Measurements from ENCODE around the gene XRCC6. TPM values are rescaled to one million over a fixed set of nuclear protein-coding genes. Genes with fewer than 3 reads are reported as not detected.

The XRCC6 gene
- total RNA-seq, 1 donor from 2014 or later: 297 TPM

DNA sequence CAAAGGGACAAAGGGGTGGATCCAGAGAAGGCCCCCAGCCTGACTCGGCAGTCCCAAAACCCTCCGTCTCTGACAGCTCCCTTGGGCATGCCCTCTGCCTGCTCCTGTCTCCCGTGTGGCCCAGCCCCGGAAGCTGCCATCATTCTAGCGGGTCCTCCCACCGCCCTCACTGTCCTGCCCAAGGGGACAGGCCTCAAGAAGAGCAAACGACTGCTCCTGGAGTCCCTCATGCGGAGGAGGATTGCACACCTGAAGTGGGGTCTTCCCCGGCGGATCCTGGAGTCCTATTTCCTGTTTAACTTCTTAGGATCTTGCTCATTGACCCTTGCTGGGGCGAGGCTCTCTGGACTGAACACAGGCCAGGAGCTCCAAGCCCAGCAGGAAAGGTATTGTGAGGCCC lies 75.6 kb downstream of the XRCC6 start:
- no peaks in the 10 kb centered on the region for H3K9me3 Mint-ChIP-seq
- no peaks in the 10 kb centered on the region for H3K36me3 Mint-ChIP-seq (ENCODE audit: low read depth)
- peak overlapping the region; percentile 72 for H3K27ac Mint-ChIP-seq
- intact Hi-C loops (cut with micrococcal nuclease): loop anchor here (1.0 to 5.0 kb wide), 10 partner anchors 67 to 741 kb away; partner anchors contain the start of genes CCDC134 and SREBF2
- no peak for DNase-seq
- TF ChIP-seq, protein P1, sequence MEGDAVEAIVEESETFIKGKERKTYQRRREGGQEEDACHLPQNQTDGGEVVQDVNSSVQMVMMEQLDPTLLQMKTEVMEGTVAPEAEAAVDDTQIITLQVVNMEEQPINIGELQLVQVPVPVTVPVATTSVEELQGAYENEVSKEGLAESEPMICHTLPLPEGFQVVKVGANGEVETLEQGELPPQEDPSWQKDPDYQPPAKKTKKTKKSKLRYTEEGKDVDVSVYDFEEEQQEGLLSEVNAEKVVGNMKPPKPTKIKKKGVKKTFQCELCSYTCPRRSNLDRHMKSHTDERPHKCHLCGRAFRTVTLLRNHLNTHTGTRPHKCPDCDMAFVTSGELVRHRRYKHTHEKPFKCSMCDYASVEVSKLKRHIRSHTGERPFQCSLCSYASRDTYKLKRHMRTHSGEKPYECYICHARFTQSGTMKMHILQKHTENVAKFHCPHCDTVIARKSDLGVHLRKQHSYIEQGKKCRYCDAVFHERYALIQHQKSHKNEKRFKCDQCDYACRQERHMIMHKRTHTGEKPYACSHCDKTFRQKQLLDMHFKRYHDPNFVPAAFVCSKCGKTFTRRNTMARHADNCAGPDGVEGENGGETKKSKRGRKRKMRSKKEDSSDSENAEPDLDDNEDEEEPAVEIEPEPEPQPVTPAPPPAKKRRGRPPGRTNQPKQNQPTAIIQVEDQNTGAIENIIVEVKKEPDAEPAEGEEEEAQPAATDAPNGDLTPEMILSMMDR (IDR thresholded peaks at IDR 0.05): no peak
- ChIA-PET CTCF (interaction anchor here (0.8 to 4.3 kb wide), 45 partner anchors 8 to 747 kb away, joined by 3 to 81 read pairs (median 5); partner anchors contain the start of genes CCDC134, CENPM, NDUFA6 and SNU13), POLR2A (interaction anchor here (1.0 to 3.7 kb wide), 13 partner anchors 8 to 250 kb away, joined by 4 to 42 read pairs (median 7); partner anchors contain the start of genes CCDC134, CENPM, SNU13 and SREBF2)
- H3K4me3 Mint-ChIP-seq: no peak overlapping the region
- H3K27me3 Mint-ChIP-seq: no peaks in the 10 kb centered on the region
- no peak for ATAC-seq (ENCODE audit: low read depth)
- peaks cover 12% of the 10 kb centered on the region for H3K4me1 Mint-ChIP-seq

DNA sequence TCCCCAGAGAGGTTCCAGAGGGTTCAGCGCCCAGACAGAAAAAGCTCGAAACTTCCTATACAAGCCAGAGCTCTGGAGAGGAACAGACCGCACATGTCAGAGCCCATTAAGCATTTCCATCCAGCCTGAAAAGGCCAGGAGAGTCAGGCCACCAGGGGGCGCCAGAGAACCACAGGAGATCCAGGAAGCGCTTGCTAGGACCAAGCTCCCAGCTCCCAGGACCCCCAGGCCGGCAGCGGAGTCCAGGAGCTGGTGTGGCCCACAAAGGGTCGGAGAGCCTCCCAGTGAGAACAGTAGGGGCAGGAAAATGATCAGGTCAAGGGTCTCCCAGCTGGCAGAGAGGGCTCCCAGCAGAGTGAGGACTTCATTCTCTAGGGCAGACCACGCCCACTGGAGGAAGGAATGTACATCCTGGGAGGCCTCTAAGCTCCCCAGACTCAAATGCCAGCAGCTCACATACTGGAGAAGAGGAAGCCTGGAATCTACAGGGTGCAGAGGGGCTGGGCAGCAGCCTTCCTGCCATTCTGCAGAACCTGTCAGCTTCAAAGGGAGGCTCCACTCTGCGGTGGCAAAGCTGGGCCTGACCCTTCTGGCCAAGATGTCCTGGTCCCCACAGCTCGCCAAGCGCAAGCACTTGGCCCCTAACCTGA lies 76.2 kb downstream of the XRCC6 start:
- no peaks in the 10 kb centered on the region for H3K9me3 Mint-ChIP-seq
- H3K27ac Mint-ChIP-seq: peak overlapping the region; percentile 72
- H3K4me3 Mint-ChIP-seq: peak overlapping the region; percentile 63
- ATAC-seq (ENCODE audit: low read depth): peak; percentile 83
- intact Hi-C loops (cut with micrococcal nuclease): loop anchor here (1.0 to 5.0 kb wide), 10 partner anchors 66 to 740 kb away; partner anchors contain the start of genes CCDC134 and SREBF2
- POLR2A ChIA-PET: interaction anchor here (0.9 to 3.7 kb wide), 18 partner anchors 8 to 261 kb away, joined by 3 to 42 read pairs (median 7); partner anchors contain the start of genes CCDC134, CENPM, SNU13 and SREBF2
- no peaks in the 10 kb centered on the region for H3K27me3 Mint-ChIP-seq
- CTCF ChIA-PET: interaction anchor here (0.6 to 4.3 kb wide), 51 partner anchors 9 to 747 kb away, joined by 3 to 81 read pairs (median 5); partner anchors contain the start of genes CCDC134, CENPM, NDUFA6 and SNU13
- no peaks in the 10 kb centered on the region for H3K36me3 Mint-ChIP-seq (ENCODE audit: low read depth)
- peaks cover 12% of the 10 kb centered on the region for H3K4me1 Mint-ChIP-seq
- TF ChIP-seq, protein P1 (IDR thresholded peaks at IDR 0.05): peak; percentile 51
- peak; percentile 91 for DNase-seq

DNA sequence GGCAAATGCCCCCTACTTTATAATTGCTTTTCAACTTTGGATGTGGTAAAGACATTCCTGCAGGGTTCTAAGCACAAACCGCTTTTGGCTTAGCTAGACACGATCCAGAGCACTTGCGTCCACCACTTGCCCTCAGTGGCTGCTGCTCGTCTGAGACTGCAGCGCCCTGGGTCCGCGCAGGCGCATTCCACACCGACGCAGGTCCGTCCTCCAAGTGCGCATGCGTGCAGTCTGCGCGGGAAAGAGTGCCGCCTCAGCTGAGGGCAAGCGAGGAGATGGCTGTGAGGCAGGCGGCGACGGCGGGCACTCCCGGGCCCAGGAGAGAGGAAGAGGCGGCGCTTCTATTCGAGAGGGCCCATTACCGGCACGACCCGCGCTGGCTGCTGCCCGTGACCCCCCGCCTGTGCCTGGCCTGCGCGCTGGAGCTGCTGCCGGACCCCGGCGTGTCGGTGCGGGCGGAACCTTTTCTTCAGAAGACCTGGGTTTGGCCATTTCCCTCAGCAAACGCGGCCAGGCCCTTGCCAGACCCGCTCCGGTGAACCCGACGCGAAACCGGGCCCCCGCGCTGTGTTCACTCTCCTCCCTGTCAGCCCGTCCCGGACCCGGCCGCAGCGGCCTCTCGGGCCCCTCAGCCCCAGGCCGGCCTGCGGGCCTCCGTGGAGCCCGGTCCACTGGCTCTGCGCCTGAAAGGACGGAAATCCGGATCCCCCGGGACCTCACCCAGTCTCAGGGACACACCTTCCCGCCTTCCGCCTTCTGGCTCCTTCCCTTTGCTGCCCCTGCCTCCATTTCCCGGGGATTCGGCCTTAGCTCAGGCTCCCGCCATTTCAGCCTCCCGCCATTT lies 78.4 kb downstream of the XRCC6 start, which contains the start of gene MEI1:
Gene MEI1, plus strand, starts transcription at position 240 of the 844 bp plus-strand sequence. Its CDS starts 36 bp downstream, at position 276.
- no peaks in the 10 kb centered on the region for H3K27me3 Mint-ChIP-seq
- CTCF ChIA-PET: interaction anchor here (0.6 to 4.3 kb wide), 9 partner anchors 11 to 257 kb away, joined by 4 to 81 read pairs (median 6); partner anchors contain the start of genes CCDC134, SNU13 and TNFRSF13C
- POLR2A ChIA-PET: interaction anchor here (0.6 to 3.7 kb wide), 14 partner anchors 11 to 257 kb away, joined by 3 to 42 read pairs (median 6); partner anchors contain the start of genes CCDC134, CENPM, DESI1 and SNU13
- TF ChIP-seq, protein P1 (IDR thresholded peaks at IDR 0.05): no peak
- intact Hi-C loops (cut with micrococcal nuclease): loop anchor here (5.0 kb wide), 2 partner anchors 83 to 738 kb away; no protein-coding TSS in a partner anchor
- no peaks in the 10 kb centered on the region for H3K36me3 Mint-ChIP-seq (ENCODE audit: low read depth)
- peaks cover 12% of the 10 kb centered on the region for H3K4me1 Mint-ChIP-seq
- DNase-seq (peak; percentile 83), ATAC-seq (ENCODE audit: low read depth) (peak; percentile 80)
- peak within 1 kb of the TSS; percentile 76 for H3K4me3 Mint-ChIP-seq
- peak within 1 kb of the TSS; percentile 57 for H3K27ac Mint-ChIP-seq
- H3K9me3 Mint-ChIP-seq: no peaks in the 10 kb centered on the region

DNA sequence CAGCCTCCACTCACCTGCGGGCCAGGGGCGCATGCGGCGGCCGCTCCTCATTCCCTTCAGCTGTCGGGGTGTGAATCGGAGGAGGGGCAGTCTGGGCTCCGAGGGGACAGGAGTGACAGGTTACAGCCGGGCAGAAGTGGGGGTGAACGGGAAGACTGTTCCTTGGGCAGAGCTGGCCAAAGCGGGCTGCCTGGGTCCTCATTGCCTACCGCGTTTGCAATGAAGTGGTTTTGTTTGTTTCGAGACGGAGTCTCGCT lies 78.9 kb downstream of the XRCC6 start:
- intact Hi-C loops (cut with micrococcal nuclease): no loop called here
- ATAC-seq (ENCODE audit: low read depth) (no peak), DNase-seq (no peak)
- Mint-ChIP-seq H3K27ac (no peak overlapping the region), H3K36me3 (ENCODE audit: low read depth) (no peaks in the 10 kb centered on the region), H3K27me3 (no peaks in the 10 kb centered on the region), H3K4me3 (no peak overlapping the region), H3K9me3 (no peaks in the 10 kb centered on the region), H3K4me1 (peaks cover 12% of the 10 kb centered on the region)
- TF ChIP-seq, protein P1 (IDR thresholded peaks at IDR 0.05): no peak
- ChIA-PET POLR2A (interaction anchor here (1.0 to 3.7 kb wide), 5 partner anchors 11 to 240 kb away, joined by 3 to 42 read pairs (median 34); partner anchors contain the start of genes CCDC134 and SNU13), CTCF (interaction anchor here (1.3 to 4.3 kb wide), 4 partner anchors 12 to 241 kb away, joined by 6 to 81 read pairs (median 30); partner anchors contain the start of genes CCDC134 and SNU13)

Measured in activated B cell treated with CpG ODN at 0.5 μM for 24 hours (primary cell).